OCI-LY1 (cell line): ENCODE measurements around the gene MAN2B1.

Source experiments
- H2AFZ ChIP-seq: fragments of 200-600 bp; sonication (generic), shearing (Covaris generic); 2 replicates; pipeline ENCODE4 v1.6.0; 2014; ENCODE audit warnings: antibody characterized with exemption, mild to moderate bottlenecking, low read length
- H3F3A ChIP-seq: fragments of 200-600 bp; sonication (generic), shearing (Covaris generic); 2 replicates; pipeline ENCODE4 v1.6.0; 2014; ENCODE audit warnings: mild to moderate bottlenecking, antibody characterized with exemption, low read length, moderate library complexity; ENCODE audit not compliant: insufficient read depth
- H3K27ac ChIP-seq: fragments of 200-600 bp; sonication (generic); 2 replicates; pipeline ENCODE4 v1.5.1; 2014; ENCODE audit warnings: low read length, mixed run types, mild to moderate bottlenecking, low read depth; ENCODE audit not compliant: poor library complexity, severe bottlenecking
- H3K27me3 ChIP-seq: fragments of 200-600 bp; sonication (generic); 2 replicates; pipeline ENCODE4 v1.6.0; 2014; ENCODE audit warnings: antibody characterized with exemption, mild to moderate bottlenecking, low read length, moderate library complexity; ENCODE audit not compliant: insufficient read depth
- H3K36me3 ChIP-seq: fragments of 200-600 bp; sonication (generic); 2 replicates; pipeline ENCODE4 v1.6.1; 2014; ENCODE audit warnings: mild to moderate bottlenecking, antibody characterized with exemption, low read length, moderate library complexity, mixed read lengths; ENCODE audit not compliant: insufficient read depth
- H3K4me1 ChIP-seq: fragments of 200-600 bp; sonication (generic); 2 replicates; pipeline ENCODE4 v1.5.1; 2014; ENCODE audit warnings: mild to moderate bottlenecking, low read length, moderate library complexity; ENCODE audit not compliant: insufficient read depth, severe bottlenecking
- H3K4me2 ChIP-seq: fragments of 200-600 bp; sonication (generic), shearing (Covaris generic); 2 replicates; pipeline ENCODE4 v1.6.1; 2014; ENCODE audit warnings: low read length
- H3K4me3 ChIP-seq: fragments of 200-600 bp; sonication (generic); 2 replicates; pipeline ENCODE4 v1.5.1; 2014; ENCODE audit warnings: low read length, low read depth, mild to moderate bottlenecking, mixed read lengths; ENCODE audit not compliant: poor library complexity, severe bottlenecking
- H3K79me2 ChIP-seq: fragments of 200-600 bp; shearing (Covaris generic); 2 replicates; pipeline ENCODE4 v1.6.1; 2016; ENCODE audit warnings: mixed run types, low read length, mixed read lengths; ENCODE audit not compliant: insufficient read depth
- H3K9ac ChIP-seq: fragments of 200-600 bp; sonication (generic), shearing (Covaris generic); 2 replicates; pipeline ENCODE4 v1.6.1; 2014; ENCODE audit warnings: mild to moderate bottlenecking, low read length, mixed read lengths
- H3K9me2 ChIP-seq: fragments of 200-600 bp; sonication (generic), shearing (Covaris generic); 2 replicates; pipeline ENCODE4 v1.6.1; 2014; ENCODE audit warnings: low read depth, mild to moderate bottlenecking, low read length, mixed read lengths
- H3K9me3 ChIP-seq: fragments of 200-600 bp; shearing (Covaris generic); 2 replicates; pipeline ENCODE4 v1.6.1; 2014; ENCODE audit warnings: low read length, mixed read lengths
- H4K20me1 ChIP-seq: fragments of 200-600 bp; sonication (generic), shearing (Covaris generic); 2 replicates; pipeline ENCODE4 v1.6.0; 2016; ENCODE audit warnings: mild to moderate bottlenecking, low read length; ENCODE audit not compliant: insufficient read depth
- EZH2 ChIP-seq: fragments of 200-600 bp; sonication (generic), shearing (Covaris generic); IDR thresholded peaks from 2 replicates; pipeline ENCODE4 v1.8.0; 2017; ENCODE audit warnings: borderline replicate concordance, mixed run types, mild to moderate bottlenecking, antibody characterized with exemption, low read length, moderate library complexity, mixed read lengths
- TF ChIP-seq, protein P1 (sequence below): fragments of 200-600 bp; sonication (generic), shearing (Covaris generic); IDR thresholded peaks from 2 replicates; pipeline ENCODE4 v1.5.1; 2017; ENCODE audit warnings: mild to moderate bottlenecking, antibody characterized with exemption, low read length, moderate library complexity, mixed read lengths

MAN2B1 gene

DNA sequence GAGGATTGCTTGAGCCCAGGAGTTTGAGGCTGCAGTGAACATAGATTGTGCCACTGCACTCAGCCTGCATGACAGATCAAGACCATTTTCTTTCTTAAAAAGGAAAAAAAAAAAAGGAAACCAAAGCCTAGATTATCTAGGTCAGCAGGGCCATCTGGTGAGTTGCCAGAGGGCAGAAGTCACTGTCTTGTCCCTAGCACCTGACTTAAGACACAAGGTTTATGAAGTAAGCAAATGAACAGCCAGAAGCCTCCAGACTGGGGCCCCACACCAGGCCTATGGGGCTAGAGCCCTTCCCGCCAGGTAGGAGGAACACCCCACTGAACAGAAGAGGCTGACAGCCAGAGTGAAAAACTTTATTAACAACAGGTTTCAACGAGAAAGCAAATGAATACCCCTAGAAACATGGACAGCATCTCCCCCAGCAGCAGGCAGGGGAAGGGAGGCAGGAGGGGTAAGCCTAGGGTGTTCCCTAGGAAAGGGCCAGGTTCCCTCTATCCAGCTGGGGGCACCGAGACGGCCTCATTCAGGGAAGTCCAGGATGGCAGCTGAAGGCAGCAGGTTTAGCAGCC is 1.3 kb upstream of the MAN2B1 start:
- H3K9ac ChIP-seq: peak overlapping the region; percentile 88; the same call in 1 of the 2 replicates
- H3K36me3 ChIP-seq: peaks cover 30% of the 10 kb centered on the region
- H2AFZ ChIP-seq: no peak overlapping the region
- no peaks in the 10 kb centered on the region for H3K9me2 ChIP-seq
- no peaks in the 10 kb centered on the region for H3K9me3 ChIP-seq
- no peaks in the 10 kb centered on the region for H3K79me2 ChIP-seq
- peak overlapping the region; percentile 86 for H3K4me3 ChIP-seq
- no peaks in the 10 kb centered on the region for H4K20me1 ChIP-seq
- H3K27ac ChIP-seq: no peak overlapping the region
- peak overlapping the region; percentile 73 for H3K4me2 ChIP-seq
- peaks cover 43% of the 10 kb centered on the region for H3K4me1 ChIP-seq
- no peaks in the 10 kb centered on the region for H3F3A ChIP-seq
- no peaks in the 10 kb centered on the region for H3K27me3 ChIP-seq
- TF ChIP-seq, protein P1, sequence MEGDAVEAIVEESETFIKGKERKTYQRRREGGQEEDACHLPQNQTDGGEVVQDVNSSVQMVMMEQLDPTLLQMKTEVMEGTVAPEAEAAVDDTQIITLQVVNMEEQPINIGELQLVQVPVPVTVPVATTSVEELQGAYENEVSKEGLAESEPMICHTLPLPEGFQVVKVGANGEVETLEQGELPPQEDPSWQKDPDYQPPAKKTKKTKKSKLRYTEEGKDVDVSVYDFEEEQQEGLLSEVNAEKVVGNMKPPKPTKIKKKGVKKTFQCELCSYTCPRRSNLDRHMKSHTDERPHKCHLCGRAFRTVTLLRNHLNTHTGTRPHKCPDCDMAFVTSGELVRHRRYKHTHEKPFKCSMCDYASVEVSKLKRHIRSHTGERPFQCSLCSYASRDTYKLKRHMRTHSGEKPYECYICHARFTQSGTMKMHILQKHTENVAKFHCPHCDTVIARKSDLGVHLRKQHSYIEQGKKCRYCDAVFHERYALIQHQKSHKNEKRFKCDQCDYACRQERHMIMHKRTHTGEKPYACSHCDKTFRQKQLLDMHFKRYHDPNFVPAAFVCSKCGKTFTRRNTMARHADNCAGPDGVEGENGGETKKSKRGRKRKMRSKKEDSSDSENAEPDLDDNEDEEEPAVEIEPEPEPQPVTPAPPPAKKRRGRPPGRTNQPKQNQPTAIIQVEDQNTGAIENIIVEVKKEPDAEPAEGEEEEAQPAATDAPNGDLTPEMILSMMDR: no peak
- TF ChIP-seq EZH2: no peak

DNA sequence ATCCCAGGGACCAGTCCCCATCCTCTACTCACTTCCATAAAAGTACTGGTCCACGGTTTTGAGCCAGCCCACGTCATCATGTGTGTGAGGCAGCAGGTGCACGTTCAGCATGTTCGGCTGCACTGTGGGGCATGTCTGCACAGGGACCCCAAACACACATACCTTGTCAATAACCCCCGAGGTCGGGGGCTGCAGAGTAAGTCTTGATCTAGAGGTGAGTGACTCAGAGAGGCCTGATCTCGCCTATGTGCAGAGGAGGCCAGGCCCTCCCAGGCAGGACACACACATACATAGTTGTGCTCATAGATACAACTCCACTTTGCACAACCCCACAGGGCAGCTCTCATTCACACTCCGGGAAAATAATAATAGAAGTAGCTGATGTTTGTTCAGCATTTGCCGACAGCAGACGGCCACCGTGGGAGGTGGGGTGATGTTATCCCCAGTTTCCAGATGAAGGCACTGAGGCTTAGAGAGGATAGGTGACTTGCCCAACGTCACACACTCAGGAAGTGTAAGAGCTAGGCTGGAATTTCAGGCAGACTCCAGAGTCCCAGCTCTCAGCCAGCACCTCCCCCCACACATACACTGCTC is 774 bp downstream of the MAN2B1 start:
- peak overlapping the region; percentile 87 for H3K4me3 ChIP-seq
- no peak overlapping the region for H2AFZ ChIP-seq
- H4K20me1 ChIP-seq: no peaks in the 10 kb centered on the region
- H3K4me2 ChIP-seq: peak overlapping the region; percentile 93
- TF ChIP-seq, protein P1: no peak
- TF ChIP-seq EZH2: no peak
- peaks cover 39% of the 10 kb centered on the region for H3K36me3 ChIP-seq
- no peaks in the 10 kb centered on the region for H3K27me3 ChIP-seq
- no peaks in the 10 kb centered on the region for H3K79me2 ChIP-seq
- no peaks in the 10 kb centered on the region for H3K9me3 ChIP-seq
- H3F3A ChIP-seq: no peaks in the 10 kb centered on the region
- H3K4me1 ChIP-seq: peaks cover 43% of the 10 kb centered on the region
- H3K27ac ChIP-seq: peak overlapping the region; percentile 78
- peak overlapping the region; percentile 81 for H3K9ac ChIP-seq
- no peaks in the 10 kb centered on the region for H3K9me2 ChIP-seq

DNA sequence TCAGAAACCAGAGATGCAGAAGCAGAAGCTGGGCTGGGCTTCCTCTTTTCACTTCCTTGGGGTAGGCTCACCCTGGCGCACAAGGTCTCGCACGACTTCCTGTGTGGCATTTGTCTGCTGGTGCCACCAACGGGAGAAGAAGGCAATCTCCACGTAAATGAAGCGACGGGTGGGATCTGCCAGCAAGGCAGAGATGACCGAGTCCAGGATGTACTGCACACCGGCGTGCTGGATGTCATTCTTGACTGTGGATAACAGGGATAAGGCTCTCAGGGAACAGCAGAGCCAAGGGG is 1.3 kb downstream of the MAN2B1 start:
- no peak for TF ChIP-seq EZH2
- TF ChIP-seq, protein P1: no peak
- Histone ChIP-seq H3K4me2 (peak overlapping the region; percentile 93), H3K4me1 (peaks cover 37% of the 10 kb centered on the region), H3K9me3 (no peaks in the 10 kb centered on the region), H3K79me2 (no peaks in the 10 kb centered on the region), H3K27me3 (no peaks in the 10 kb centered on the region), H3K9me2 (no peaks in the 10 kb centered on the region), H2AFZ (no peak overlapping the region), H3K27ac (peak overlapping the region; percentile 78), H3F3A (no peaks in the 10 kb centered on the region), H3K9ac (peak overlapping the region; percentile 81), H4K20me1 (no peaks in the 10 kb centered on the region), H3K4me3 (peak overlapping the region; percentile 87), H3K36me3 (peaks cover 39% of the 10 kb centered on the region)
